NCI-H1092 (cell line): ENCODE results near the gene RAB36.
A peak's percentile ranks its signal among the peaks of the same experiment; 100 is the strongest.
"Not testable (repeated sequence)": the region's sequence is repeated elsewhere in the genome, so short reads cannot be mapped to it uniquely, and the experiment has no call there.

ENCODE experiments used
- DNase-seq: peaks from one replicate; lab custom pipeline; 2025; lab: John Stamatoyannopoulos, UW

The RAB36 gene

GRCh38 chr22:23121000-23121421, 24.3 kb upstream of the RAB36 start:
- DNase-seq: no peak

DNA sequence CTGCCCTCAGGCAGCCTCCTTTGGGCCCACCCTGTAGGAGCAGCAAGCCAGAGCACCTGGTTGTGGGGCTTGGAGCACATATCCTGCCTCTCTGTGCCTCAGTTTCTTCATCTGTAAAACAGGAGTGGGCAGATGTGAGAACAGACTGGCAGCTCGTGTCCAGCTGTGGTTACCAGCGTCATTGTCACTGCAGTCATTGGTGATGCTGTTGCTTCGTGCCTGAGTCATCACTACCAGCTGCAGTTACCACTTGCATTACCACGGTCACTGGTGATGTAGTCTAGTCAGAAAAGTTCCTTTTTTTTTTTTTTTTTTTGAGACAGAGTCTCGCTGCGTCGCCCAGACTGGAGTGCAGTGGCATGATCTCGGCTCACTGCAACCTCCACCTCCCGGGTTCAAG, 23.9 kb upstream of the RAB36 start:
- no peak for DNase-seq

- no peak for DNase-seq
Measured at GRCh38 chr22:23122216-23122957, 22.9 kb upstream of the RAB36 start.

DNA sequence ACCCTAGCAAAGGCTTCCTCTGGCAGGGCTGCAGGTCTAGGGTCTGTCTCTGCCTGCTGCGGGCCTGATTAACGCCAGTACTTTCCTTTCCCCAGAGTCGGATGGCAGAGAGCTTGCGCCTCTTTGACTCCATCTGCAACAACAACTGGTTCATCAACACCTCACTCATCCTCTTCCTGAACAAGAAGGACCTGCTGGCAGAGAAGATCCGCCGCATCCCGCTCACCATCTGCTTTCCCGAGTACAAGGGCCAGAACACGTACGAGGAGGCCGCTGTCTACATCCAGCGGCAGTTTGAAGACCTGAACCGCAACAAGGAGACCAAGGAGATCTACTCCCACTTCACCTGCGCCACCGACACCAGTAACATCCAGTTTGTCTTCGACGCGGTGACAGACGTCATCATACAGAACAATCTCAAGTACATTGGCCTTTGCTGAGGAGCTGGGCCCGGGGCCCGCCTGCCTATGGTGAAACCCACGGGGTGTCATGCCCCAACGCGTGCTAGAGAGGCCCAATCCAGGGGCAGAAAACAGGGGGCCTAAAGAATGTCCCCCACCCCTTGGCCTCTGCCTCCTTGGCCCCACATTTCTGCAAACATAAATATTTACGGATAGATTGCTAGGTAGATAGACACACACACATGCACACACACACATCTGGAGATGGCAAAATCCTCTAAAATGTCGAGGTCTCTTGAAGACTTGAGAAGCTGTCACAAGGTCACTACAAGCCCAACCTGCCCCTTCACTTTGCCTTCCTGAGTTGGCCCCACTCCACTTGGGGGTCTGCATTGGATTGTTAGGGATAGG, 22.1 kb upstream of the RAB36 start:
- no peak for DNase-seq

DNA sequence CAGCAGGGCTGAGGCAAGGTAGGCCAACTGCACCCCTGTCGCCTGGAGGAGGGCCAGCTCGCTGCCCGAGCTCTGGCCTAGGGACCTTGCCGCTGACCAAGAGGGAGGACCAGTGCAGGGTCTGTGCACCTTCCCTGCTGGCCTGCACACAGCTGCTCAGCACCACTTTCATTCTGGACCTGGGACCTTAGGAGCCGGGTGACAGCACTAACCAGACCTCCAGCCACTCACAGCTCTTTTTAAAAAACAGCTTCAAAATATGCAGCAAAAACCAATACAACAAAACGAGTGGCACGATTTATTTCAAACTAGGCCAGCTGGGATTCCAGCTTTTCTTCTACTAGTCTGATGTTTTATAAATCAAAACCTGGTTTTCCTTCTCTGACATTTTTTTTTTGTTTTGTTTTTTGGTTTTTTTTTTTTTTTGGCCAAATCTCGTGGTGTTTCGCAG, 21.4 kb upstream of the RAB36 start:
- no peak for DNase-seq

DNA sequence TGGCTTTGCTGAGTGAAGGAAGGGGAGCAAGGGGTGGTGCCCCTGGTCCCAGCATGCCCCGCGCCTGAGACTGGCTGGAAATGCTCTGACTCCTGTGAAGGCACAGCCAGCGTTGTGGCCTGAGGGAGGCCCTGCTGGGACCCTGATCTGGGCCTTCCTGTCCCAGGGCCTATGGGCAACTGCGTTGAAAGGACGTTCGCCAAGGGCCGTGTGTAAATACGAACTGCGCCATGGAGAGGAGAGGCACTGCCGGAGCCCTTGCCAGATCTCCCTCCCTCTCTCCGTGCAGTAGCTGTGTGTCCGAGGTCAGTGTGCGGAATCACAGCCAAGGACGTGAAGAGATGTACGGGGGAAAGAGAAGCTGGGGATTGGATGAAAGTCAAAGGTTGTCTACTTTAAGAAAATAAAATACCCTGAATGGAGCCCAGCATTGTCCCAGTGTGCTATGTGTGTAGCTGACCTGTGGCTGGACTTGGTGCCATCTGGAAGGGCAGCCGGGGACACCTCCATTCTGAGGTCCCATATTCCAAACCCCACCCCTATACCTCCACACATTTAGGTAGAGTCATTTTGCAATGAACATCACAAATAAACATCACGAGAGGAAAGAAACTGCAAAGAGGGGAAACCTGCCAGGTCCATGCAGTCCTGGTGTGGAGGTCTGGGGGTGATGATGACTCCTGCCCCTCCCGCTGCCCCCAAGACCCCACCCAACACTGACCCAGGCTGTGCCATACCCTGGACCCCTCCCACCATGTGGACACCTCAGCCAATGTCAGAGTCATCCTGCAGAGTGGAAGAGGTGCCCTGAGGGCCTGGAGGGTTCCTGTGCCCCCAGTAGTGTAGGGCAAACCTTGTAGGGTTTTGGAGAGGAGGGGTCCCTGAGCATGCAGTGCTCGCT, 20.4 kb upstream of the RAB36 start:
- DNase-seq: no peak

- DNase-seq: no peak
Measured at GRCh38 chr22:23125512-23126103, 19.7 kb upstream of the RAB36 start.

- DNase-seq: no peak
Measured at GRCh38 chr22:23126165-23127054, 18.9 kb upstream of the RAB36 start.

DNA sequence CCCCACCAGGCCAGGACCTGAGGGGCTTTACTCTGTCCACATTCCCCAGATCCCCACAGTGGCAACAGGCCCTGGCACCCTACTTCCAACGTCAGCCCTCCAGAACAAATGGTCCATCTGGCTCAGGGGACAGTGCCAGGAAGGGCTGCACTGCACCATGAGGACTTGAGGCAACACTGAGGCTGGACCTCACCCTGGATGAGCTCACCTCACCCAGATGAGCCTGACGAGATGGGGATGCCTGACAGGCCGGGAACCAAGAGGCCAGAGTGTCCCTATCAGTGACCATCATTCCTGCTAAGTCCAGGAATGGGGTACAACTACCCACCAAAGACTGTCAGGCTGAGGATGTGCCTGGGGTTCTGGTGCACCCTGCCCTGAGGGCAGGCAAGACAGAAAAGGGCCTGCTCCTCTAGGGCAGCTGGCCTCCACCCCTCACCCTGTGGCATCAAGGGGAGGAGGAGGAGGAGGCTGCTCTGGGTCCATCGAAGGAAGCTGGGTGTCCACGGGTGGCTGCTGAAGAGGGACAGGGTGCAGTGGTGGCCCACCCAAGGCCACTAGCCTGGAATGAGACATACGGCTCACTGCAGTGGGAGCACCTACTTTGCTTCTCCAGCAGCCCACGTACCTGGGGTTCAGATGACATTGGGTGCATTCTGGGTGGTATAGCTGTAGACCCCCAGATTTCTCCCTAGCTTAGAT, 18.1 kb upstream of the RAB36 start:
- DNase-seq: no peak

DNA sequence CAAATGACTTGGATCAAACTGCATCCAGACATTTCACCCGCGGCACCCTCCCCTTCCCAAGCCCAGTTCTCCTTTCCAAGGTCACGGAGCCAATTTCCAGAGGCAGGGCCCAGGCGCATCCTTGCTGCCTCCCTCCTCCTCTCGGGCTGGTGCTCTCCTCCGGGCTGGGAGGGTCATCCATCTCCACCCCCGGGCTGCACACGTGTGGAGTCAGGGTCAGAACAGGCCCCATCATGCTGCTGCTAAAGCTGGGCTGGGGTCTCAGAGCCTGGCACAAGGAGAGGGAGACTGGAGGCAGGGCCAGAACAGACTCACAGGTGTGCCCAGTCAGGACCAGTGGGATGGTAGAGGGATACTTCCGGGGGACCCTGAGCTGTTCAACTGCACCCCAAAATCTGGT, 17.5 kb upstream of the RAB36 start:
- no peak for DNase-seq

- peak; percentile 58 for DNase-seq
Measured at GRCh38 chr22:23128269-23129108, 16.8 kb upstream of the RAB36 start.

GRCh38 chr22:23129149-23129548, 16.1 kb upstream of the RAB36 start:
- no peak for DNase-seq

DNA sequence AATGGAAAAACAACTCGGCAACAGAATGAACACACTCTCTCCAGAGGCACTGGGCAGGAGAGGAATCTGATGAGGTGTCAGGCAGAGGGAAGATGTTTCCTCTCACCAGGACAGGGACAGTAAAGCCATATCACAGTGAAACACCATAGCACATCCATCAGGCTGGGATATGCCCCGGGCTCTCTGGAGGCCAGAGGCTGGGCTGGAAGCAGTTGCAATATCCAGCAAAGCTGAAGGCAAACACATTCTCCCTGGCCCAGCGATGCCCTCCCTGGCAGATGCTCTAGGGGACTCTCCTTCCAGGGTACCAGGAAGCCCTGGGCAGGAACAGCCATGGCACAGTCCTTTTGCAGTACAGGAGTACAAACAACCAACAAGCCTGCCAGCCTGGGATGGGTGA, 14.6 kb upstream of the RAB36 start:
- DNase-seq: no peak

DNA sequence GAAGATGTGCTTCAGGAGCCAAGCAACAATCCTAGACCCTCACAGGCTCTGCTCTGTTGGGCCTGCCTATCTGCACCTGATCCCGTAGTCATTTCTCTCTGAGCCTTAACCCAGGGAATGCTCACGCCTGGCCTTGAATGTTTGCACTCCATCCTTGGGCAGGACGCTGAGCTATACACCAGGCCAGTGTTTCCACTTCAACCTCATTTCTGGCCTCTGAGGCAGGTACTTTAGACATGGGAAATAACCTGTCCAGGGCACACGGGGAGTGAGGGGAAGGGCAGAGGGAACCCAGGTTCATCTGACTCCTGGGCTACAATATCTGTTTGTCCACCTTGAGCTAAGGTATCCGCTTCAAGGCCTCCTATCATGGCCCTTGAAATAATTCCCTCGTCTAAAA, 13.3 kb upstream of the RAB36 start:
- no peak for DNase-seq

GRCh38 chr22:23132376-23133091, 12.7 kb upstream of the RAB36 start:
- no peak for DNase-seq

DNA sequence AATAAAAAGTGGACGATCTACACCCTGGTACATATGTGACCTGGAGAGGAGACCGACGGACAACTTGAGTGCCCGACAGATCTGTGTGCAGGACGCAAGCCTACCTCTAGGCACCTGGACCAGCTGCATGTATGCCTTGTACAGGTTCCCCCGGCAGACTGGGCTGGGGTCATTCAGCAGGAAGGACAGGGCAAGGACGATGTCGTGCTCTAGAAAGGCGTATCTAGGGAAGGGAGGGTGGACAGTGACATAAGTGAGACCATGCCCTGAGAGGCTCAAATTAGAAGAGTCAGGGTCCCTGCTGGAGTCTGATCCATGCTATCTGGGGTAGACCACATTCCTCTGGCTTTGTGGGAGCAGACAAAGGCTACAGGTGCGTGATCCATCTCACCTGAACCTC, 11.4 kb upstream of the RAB36 start:
- no peak for DNase-seq

DNA sequence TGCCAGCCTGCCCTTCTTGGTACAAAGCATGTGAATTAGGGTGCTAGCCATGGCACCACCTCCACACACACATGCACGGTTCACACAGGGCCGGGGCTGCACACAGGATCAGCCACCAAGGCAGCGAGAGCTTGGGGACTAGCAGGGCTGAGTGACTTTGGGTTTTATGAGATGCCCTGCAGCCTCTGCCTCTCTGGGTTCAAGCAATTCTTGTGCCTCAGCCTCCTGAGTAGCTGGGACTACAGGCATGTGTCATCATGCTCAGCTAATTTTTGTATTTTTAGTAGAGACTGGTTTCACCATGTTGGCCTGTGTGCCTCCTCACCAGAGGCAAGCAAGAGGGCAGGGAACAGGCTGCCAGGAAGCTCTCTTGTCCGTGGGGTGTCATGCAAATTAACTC, 8.3 kb upstream of the RAB36 start:
- DNase-seq: not testable (repeated sequence)

GRCh38 chr22:23137468-23137867, 7.8 kb upstream of the RAB36 start:
- no peak for DNase-seq
